ENCODE data around the gene TUBGCP6.

DNA sequence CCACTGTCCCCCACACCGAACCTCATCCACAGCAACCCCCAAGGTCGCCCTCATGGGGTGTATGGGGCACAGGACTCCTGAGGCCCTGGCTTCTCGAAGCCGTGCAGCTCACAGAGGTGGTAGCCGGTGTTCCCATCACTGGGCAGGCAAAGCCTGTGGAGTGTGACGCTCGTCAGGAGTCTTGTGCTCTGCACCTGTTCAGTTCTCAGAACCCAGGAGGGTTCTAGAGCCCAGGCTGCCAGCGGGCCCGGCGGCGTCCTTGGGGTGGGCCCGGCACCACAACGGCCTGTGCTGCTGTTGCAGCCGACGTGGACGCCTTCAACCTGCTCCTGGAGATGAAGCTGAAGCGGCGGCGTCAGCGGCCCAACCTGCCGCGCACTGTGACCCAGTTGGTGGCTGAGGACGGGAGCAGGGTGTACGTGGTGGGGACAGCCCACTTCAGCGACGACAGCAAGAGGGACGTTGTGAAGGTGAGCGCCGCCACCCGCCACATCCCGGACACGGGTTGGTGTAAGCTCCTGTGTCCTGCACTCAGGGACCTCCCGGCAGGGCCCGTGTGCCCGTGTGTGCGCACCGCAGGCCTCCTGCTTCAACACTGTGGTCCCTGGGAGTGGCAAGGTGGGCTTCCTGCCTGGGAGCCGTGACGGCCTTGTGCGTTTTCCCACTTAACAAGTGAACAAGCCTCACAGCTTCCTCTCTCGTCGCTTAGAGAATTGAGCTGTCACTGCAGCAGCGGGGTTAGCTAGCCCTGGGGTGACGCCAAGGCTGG is 50.6 kb downstream of the TUBGCP6 start:
- TF ChIP-seq CTCF (IDR thresholded peaks at IDR 0.05) (no peak), POLR2AphosphoS5 (IDR thresholded peaks at IDR 0.05) (no peak), POLR2A (IDR thresholded peaks at IDR 0.05) (no peak)

All from breast epithelium (tissue), 3 donors.